Coronary artery (tissue), 2 donors: Measurements from ENCODE around the gene STK32C.

Experiments
- DNase-seq: peaks from one replicate; pipeline ENCODE4 v3.0.0-alpha.2; 2017; ENCODE audit warnings: low spot score
- H3K27ac ChIP-seq, 2 donors: fragments of 200-600 bp; sonication (generic); one replicate each; pipeline ENCODE4 v1.5.1; 2016 to 2019
- H3K4me3 ChIP-seq: fragments of 200-600 bp; sonication (generic); 2 replicates; pipeline ENCODE4 v1.5.1; 2016; ENCODE audit warnings: mild to moderate bottlenecking, moderate library complexity
- CTCF ChIP-seq: fragments of 200-600 bp; sonication (generic); IDR thresholded peaks from one replicate; pipeline ENCODE4 v1.5.1; 2019; ENCODE audit warnings: antibody characterized with exemption

Gene STK32C

GRCh38 chr10:132198068-132198370, 109.7 kb downstream of the STK32C start:
- no peak overlapping the region for H3K4me3 ChIP-seq
- no peak for DNase-seq
- TF ChIP-seq CTCF: no peak
- H3K27ac ChIP-seq: no peak overlapping the region

GRCh38 chr10:132197271-132198067, 110.3 kb downstream of the STK32C start:
- TF ChIP-seq CTCF: no peak
- no peak overlapping the region for H3K4me3 ChIP-seq
- no peak overlapping the region for H3K27ac ChIP-seq
- no peak for DNase-seq

- DNase-seq: no peak
- no peak for TF ChIP-seq CTCF
- no peak overlapping the region for H3K27ac ChIP-seq
- no peak overlapping the region for H3K4me3 ChIP-seq
These were observed 111.3 kb downstream of the STK32C start for GRCh38 chr10:132196178-132197113.

GRCh38 chr10:132195366-132196075, 112.2 kb downstream of the STK32C start:
- TF ChIP-seq CTCF: no peak
- Histone ChIP-seq H3K4me3 (no peak overlapping the region), H3K27ac (no peak overlapping the region)
- DNase-seq: no peak

GRCh38 chr10:132194726-132195125, 113.0 kb downstream of the STK32C start:
- no peak overlapping the region for H3K4me3 ChIP-seq
- DNase-seq: no peak
- H3K27ac ChIP-seq: no peak overlapping the region
- no peak for TF ChIP-seq CTCF

GRCh38 chr10:132193907-132194552, 113.7 kb downstream of the STK32C start:
- DNase-seq: no peak
- Histone ChIP-seq H3K27ac (no peak overlapping the region), H3K4me3 (no peak overlapping the region)
- no peak for TF ChIP-seq CTCF
